GM11168 (cell line): ENCODE measurements around the gene RNASE7.
"Not testable (repeated sequence)": the region's sequence is repeated elsewhere in the genome, so short reads cannot be mapped to it uniquely, and the experiment has no call there.

ENCODE experiments used
- in situ Hi-C: fragments of 300-500 bp; cut with MboI; formaldehyde crosslinking; loops from one replicate; pipeline ENCODE4 v1.12.0; 2022; ENCODE audit warnings: low sequenced_read_pairs; ENCODE audit not compliant: unreplicated experiment

Gene RNASE7

GRCh38 chr14:21039585-21040369, 2.4 kb upstream of the RNASE7 start:
- in situ Hi-C loops, result no loop called here

GRCh38 chr14:21040370-21040925, 1.7 kb upstream of the RNASE7 start:
- in situ Hi-C loops, result no loop called here

- in situ Hi-C loops, result not testable (repeated sequence)
Measured at GRCh38 chr14:21040941-21041340, 1.2 kb upstream of the RNASE7 start.

GRCh38 chr14:21042918-21043317, 756 bp downstream of the RNASE7 start:
- in situ Hi-C loops, result no loop called here

- in situ Hi-C loops, result no loop called here
Measured at GRCh38 chr14:21043387-21043973, 1.3 kb downstream of the RNASE7 start.

- in situ Hi-C loops, result no loop called here
Measured at GRCh38 chr14:21043974-21044618, 1.9 kb downstream of the RNASE7 start.

GRCh38 chr14:21047378-21047781, 5.2 kb downstream of the RNASE7 start:
- in situ Hi-C loops, result no loop called here

- in situ Hi-C loops, result no loop called here
Measured at GRCh38 chr14:21048638-21049037, 6.5 kb downstream of the RNASE7 start.

- in situ Hi-C loops, result no loop called here
Measured at GRCh38 chr14:21049271-21049673, 7.1 kb downstream of the RNASE7 start.

GRCh38 chr14:21050597-21050996, 8.4 kb downstream of the RNASE7 start:
- in situ Hi-C loops, result no loop called here

- in situ Hi-C loops, result no loop called here
Measured at GRCh38 chr14:21053184-21054122, 11.3 kb downstream of the RNASE7 start.

GRCh38 chr14:21054123-21054767, 12.1 kb downstream of the RNASE7 start:
- in situ Hi-C loops, result no loop called here

GRCh38 chr14:21054768-21055145, 12.6 kb downstream of the RNASE7 start:
- in situ Hi-C loops, result no loop called here

- in situ Hi-C loops, result no loop called here
Measured at GRCh38 chr14:21055432-21056117, 13.4 kb downstream of the RNASE7 start.

- in situ Hi-C loops, result no loop called here
Measured at GRCh38 chr14:21056520-21057163, 14.5 kb downstream of the RNASE7 start.

- in situ Hi-C loops, result no loop called here
Measured at GRCh38 chr14:21057803-21058675, 15.9 kb downstream of the RNASE7 start, which contains the start of gene RNASE8. TSS of gene RNASE8 (plus strand) at chr14:21057822. CDS start at chr14:21057893, 71 bp downstream.

GRCh38 chr14:21058903-21059302, 16.7 kb downstream of the RNASE7 start:
- in situ Hi-C loops, result no loop called here
